GM12892 (cell line): Measurements from ENCODE around the gene ASH1L.

ENCODE experiments used
- DNase-seq: peaks from one replicate; pipeline ENCODE4 v3.0.0; 2011; ENCODE audit not compliant: insufficient read length
- FAIRE-seq: peaks from 2 replicates; lab custom pipeline; 2011; peaks lifted over from hg19 to GRCh38; lab: Jason Lieb, UNC
- POLR2A ChIP-seq: IDR thresholded peaks from 2 replicates; pipeline ENCODE4 v1.6.1; 2011; ENCODE audit warnings: low read depth, low read length, control low read depth
- POLR2AphosphoS5 ChIP-seq: IDR thresholded peaks from 2 replicates; pipeline ENCODE4 v1.6.1; 2011; ENCODE audit warnings: low read depth, low read length, control low read depth
- TAF1 ChIP-seq: IDR thresholded peaks from 2 replicates; pipeline ENCODE4 v1.6.1; 2011; ENCODE audit warnings: low read depth, mild to moderate bottlenecking, control low read depth, low read length, borderline replicate concordance

The ASH1L gene

GRCh38 chr1:155324717-155325602, 237.6 kb downstream of the ASH1L start:
- FAIRE-seq = no peak
- TF ChIP-seq POLR2AphosphoS5 = no peak
- no peak for TF ChIP-seq TAF1
- TF ChIP-seq POLR2A = no peak
- DNase-seq = no peak

DNA sequence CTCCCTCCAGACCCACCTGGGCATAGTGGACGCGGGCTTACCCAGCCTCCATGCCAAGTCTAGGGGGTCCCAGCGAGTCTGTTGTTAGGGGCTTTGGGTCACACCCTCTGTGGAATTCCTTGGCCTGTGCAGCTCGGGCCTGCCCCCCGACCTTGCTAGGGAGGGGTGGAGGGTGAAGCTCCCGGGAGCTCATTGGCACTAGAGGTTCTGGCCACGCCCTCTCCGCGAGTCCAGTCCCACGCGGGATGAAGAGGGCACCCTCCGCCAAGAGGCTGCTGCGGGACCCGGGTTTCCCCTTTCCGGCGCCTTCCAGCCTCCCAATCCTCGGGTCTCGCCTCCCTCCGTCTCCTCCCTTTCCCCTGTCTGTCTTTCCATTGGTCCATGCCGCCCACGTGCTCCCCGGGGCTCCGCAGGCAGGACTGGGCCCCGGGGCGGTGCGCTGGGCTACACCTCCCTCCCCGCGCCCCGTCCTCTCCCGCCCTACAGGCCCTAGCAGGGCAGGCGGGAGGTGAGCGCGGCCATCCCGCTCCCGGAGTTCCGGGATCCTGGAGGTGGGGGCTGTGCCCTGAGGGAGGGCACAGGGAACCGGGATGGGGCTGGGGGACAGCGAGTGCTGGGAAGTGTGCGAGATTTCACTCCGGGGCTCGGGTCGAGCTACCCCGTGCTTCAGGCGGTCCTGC, 238.4 kb downstream of the ASH1L start:
- TF ChIP-seq TAF1 (no peak), POLR2A (peak; percentile 54; the same call in 1 of the 2 replicates), POLR2AphosphoS5 (no peak)
- peak; percentile 92 for FAIRE-seq
- peak; percentile 95 for DNase-seq

- FAIRE-seq (no peak), DNase-seq (peak; percentile 81)
- no peak for TF ChIP-seq POLR2AphosphoS5
- TF ChIP-seq POLR2A = no peak
- no peak for TF ChIP-seq TAF1
These were observed 238.9 kb downstream of the ASH1L start for GRCh38 chr1:155323729-155324036.

DNA sequence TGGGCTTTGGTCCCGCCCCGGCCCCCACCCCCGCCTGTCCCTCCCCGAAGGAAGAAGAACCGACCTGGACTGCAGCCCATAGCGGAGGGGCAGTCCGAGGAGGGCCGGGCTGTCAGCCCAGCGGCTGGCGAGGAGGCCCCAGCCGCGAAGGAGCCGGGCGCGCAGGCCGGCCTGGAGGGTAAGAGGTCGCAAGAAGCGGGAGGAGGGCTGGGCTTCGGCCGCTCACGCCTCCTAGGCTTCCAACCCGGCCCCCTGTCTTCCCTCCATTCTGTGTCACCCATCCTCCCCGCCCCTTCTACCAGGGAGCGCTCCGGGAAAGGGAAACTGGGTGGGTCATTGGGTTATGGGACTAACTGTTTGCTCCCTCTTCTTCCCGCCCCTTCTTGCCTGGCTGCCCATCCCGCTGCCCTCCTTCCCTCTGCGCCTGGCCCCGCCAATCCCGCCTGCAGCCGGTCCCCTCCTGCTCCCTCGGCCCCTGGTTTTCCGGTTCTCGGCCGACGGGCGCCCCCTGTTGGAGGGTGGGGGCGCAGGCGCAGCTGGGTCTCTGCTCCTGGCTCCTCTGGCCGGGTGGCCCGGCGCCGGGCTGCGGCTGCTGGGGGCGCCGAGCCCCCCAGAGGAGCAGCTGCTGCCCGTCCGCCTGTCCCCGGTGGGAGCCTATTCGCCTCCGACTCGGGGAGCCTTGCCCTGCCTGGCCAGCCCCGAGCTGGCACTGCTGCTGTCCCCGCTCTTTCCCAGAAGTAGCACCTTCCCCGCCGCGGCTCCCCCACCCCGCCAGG, 239.5 kb downstream of the ASH1L start:
- TF ChIP-seq TAF1 = no peak
- no peak for TF ChIP-seq POLR2A
- no peak for TF ChIP-seq POLR2AphosphoS5
- FAIRE-seq (peak; percentile 89), DNase-seq (peak; percentile 91)

- DNase-seq (no peak), FAIRE-seq (peak; percentile 5)
- no peak for TF ChIP-seq TAF1
- TF ChIP-seq POLR2AphosphoS5 = no peak
- no peak for TF ChIP-seq POLR2A
These were observed 240.0 kb downstream of the ASH1L start for GRCh38 chr1:155322571-155322952.

DNA sequence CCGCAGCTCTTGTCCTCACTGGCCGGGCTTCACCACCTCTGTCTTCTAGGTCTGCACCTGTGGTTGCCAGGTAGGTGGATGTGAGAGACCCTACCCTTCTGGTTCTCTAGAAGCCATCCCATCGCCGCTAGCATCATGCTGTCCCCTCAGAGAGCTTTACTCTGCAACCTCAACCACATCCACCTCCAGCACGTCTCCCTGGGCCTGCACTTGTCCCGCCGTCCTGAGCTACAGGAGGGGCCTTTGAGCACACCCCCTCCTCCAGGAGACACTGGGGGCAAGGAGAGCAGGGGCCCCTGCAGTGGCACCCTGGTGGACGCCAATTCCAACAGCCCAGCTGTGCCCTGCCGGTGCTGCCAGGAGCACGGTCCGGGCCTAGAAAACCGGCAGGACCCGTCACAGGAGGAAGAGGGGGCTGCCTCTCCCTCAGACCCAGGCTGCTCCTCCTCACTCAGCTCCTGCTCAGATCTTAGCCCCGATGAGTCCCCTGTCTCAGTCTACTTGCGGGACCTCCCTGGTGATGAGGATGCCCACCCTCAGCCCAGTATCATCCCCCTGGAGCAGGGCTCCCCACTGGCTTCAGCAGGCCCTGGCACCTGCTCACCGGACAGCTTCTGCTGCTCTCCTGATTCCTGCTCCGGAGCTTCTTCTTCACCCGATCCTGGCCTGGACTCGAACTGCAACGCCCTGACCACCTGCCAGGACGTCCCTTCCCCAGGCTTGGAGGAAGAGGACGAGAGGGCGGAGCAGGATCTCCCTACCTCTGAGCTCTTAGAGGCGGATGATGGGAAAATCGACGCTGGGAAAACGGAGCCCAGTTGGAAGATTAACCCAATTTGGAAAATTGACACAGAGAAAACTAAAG, 240.7 kb downstream of the ASH1L start:
- FAIRE-seq (no peak), DNase-seq (no peak)
- TF ChIP-seq TAF1 (no peak), POLR2A (no peak), POLR2AphosphoS5 (no peak)

- DNase-seq = no peak
- TF ChIP-seq POLR2A (peak; percentile 17; the same call in 1 of the 2 replicates), POLR2AphosphoS5 (no peak)
- peak; percentile 27 for FAIRE-seq
These were observed 241.7 kb downstream of the ASH1L start, which contains the start of gene RUSC1 for GRCh38 chr1:155320661-155321617. TSS of gene RUSC1 (plus strand) at chr1:155320894. CDS start at chr1:155321774, 880 bp downstream.

DNA sequence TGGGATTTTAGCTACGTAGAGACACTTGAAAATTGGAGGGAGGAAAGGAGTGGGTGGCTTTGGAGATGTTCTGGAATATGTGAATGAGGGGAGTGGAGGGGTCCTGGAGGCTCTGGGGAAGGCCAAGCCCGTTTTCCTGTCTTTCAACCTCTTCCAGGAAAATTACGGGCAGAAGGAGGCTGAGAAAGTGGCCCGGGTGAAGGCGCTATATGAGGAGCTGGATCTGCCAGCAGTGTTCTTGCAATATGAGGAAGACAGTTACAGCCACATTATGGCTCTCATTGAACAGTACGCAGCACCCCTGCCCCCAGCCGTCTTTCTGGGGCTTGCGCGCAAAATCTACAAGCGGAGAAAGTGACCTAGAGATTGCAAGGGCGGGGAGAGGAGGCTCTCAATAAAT, 242.4 kb downstream of the ASH1L start:
- no peak for TF ChIP-seq POLR2A
- no peak for TF ChIP-seq TAF1
- TF ChIP-seq POLR2AphosphoS5 = no peak
- DNase-seq = no peak
- no peak for FAIRE-seq

GRCh38 chr1:155319536-155319935, 243.1 kb downstream of the ASH1L start:
- no peak for FAIRE-seq
- no peak for TF ChIP-seq POLR2A
- no peak for TF ChIP-seq TAF1
- TF ChIP-seq POLR2AphosphoS5 = no peak
- no peak for DNase-seq

DNA sequence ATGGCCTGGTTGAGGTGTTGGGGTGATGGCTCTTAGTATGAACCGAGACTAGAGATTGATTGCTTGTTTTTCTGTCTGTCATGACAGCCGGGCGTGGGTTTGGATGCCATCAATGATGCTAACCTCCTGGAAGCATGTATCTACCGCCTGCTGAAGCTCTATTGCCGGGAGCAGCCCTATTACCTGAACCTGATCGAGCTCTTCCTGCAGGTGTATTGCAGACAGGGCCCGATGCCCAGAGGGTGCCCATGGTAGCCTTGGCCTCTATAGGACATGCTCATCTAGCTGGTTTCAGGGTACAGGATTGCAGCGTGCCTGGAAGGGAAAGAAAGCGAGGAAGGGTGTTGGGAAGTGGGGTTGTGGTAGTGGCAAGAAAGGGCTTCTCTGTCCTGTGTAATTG, 244.5 kb downstream of the ASH1L start:
- DNase-seq (no peak), FAIRE-seq (no peak)
- TF ChIP-seq POLR2A = no peak
- no peak for TF ChIP-seq TAF1
- no peak for TF ChIP-seq POLR2AphosphoS5

DNA sequence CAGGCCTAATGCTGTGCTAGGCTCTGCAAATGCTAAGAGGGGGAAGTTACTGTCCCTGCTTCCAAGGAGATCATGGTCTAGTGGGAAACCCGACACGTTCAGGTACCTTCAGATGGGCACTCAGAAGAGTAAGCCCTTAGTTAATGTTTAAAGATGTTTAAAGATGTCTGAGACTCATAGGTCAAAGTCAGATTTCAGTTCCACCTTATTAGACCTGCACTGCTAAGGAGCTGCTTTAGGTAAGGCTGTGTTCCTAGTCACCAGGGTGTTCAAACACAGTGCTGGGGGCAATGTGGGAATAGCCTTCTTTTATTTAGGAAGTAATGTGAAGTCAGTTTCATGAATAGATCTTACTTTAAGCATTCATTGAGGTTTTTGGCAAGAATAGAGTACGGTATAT, 245.7 kb downstream of the ASH1L start:
- DNase-seq (no peak), FAIRE-seq (no peak)
- TF ChIP-seq POLR2A (no peak), POLR2AphosphoS5 (no peak), TAF1 (no peak)

DNA sequence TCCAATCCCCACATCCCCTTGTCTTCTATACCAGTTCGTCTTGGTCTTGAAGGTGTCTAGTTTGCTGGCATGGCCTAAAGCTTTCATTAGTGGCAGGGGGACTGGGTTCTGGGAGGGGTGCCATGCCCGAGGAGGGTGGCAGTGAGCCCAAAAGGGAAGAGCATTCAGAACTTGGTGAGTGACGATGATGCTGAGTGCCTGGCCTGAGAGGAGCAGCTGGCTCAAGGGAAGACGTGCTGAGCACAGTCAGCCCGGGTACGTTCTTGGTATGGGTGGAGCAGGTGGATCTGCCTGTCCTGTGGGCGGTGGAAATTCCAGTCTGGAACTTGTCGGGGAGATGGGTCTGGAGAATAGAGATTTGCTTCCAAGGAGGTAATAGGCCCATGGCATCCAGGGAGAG, 249.3 kb downstream of the ASH1L start:
- TF ChIP-seq POLR2A (no peak), TAF1 (no peak), POLR2AphosphoS5 (no peak)
- no peak for FAIRE-seq
- no peak for DNase-seq
